Frontal cortex (tissue), 4 donors: ENCODE data around the gene NCAPG. TPM values are rescaled to one million over a fixed set of nuclear protein-coding genes. Genes with fewer than 3 reads are reported as not detected.

Experiments
- DNase-seq, 2 donors: peaks; one replicate each; pipeline ENCODE4 v3.0.0; 2012; ENCODE audit warnings: low spot score in 2 of 2
- FAIRE-seq: peaks from 2 replicates; lab custom pipeline; 2012; peaks lifted over from hg19 to GRCh38; lab: Jason Lieb, UNC
- total RNA-seq: library from RNA; depleted of rRNA; stranded (reverse); fragments of >200 nt; gene quantifications from one replicate; pipeline ENCODE4 v1.2.3, GENCODE V29; 2014
- donor health status: control.
- donor health status: control.
- donor health status: control.

The NCAPG gene, protein sequence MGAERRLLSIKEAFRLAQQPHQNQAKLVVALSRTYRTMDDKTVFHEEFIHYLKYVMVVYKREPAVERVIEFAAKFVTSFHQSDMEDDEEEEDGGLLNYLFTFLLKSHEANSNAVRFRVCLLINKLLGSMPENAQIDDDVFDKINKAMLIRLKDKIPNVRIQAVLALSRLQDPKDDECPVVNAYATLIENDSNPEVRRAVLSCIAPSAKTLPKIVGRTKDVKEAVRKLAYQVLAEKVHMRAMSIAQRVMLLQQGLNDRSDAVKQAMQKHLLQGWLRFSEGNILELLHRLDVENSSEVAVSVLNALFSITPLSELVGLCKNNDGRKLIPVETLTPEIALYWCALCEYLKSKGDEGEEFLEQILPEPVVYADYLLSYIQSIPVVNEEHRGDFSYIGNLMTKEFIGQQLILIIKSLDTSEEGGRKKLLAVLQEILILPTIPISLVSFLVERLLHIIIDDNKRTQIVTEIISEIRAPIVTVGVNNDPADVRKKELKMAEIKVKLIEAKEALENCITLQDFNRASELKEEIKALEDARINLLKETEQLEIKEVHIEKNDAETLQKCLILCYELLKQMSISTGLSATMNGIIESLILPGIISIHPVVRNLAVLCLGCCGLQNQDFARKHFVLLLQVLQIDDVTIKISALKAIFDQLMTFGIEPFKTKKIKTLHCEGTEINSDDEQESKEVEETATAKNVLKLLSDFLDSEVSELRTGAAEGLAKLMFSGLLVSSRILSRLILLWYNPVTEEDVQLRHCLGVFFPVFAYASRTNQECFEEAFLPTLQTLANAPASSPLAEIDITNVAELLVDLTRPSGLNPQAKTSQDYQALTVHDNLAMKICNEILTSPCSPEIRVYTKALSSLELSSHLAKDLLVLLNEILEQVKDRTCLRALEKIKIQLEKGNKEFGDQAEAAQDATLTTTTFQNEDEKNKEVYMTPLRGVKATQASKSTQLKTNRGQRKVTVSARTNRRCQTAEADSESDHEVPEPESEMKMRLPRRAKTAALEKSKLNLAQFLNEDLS
- total RNA-seq = 5.7 TPM

DNA sequence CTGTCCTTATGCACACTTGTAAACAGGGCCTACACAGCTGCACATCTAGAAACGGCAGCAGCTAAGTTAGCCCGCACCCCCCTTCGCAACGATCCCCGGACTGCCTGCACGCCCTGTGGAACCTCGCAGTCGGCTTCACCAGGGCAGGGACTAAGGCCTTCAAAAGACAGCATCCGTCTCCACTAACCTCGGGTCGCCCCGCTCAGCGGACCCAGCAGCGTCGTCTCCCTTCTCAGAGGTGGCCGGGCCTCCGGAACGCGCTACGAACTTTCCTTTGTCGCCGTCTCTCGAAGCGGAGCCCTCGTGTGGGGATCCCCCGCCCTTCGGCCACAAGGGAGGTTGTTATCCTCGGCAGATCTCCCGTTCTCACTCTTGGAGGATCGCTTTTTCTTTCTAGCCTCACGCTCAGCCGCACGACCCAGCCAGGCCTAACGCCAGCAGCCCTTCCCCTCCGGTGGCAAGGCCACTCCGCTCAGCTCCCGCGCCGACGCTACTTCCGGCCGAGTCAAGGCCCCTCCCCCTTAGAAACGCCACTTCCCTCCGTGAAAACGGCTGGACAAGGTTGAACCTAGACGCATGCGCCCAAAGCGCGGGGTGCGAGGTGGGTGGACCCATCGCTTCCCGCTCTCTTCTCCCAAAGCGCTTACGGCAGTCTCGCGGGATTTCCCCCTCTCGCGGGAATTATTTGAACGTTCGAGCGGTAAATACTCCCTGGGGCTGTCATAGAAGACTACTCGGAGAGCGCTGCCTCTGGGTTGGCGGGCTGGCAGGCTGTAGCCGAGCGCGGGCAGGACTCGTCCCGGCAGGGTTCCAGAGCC, at the start of gene NCAPG, which contains the start of gene DCAF16:
Gene NCAPG, plus strand, starts transcription at position 720 of the 818 bp plus-strand sequence. CDS start 99 bp downstream, outside the sequence.
Gene DCAF16, minus strand, starts transcription at position 498 of the 818 bp plus-strand sequence. CDS start 6,616 bp downstream, outside the sequence.
- FAIRE-seq = peak; percentile 98
- peak; percentile 90 to 96 for DNase-seq

DNA sequence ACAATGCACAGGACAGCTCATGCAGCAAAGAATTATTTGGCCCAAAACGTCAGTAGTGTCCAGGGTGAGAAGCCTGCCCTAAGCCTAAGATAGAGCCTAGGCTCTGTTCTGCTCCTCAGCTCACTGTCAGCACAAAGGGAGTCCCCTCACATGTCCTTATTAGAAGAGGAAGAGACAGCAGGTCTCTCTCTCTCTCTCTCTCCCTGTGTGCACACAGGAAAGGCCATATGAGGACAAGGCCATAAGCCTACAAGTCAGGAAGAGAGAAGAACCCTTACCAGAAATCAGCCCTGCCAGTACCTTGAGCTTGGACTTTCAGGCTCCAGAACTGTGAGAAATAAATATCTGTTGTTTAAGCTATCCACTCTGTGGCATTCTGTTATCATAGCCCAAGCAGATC, 49.7 kb upstream of the NCAPG start:
- FAIRE-seq = no peak
- DNase-seq = no peak

DNA sequence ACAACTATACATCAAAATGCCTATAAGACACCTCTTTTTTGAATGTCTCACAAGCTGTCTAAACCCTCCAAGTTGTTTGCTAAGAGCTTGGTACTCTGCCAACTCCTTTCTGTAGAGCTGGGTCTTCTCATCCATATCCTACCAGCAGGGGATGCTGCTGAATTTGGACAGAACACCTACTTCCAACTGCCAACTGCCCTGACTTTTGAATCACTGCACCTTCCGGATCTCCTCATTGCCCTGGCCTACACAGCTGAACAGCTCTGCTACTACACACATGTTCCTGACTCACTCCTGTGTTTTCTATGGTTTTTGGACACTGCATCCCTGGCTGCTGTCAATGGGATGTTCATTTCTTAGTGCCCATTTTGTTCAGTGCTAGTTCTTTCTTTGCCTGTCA, 48.1 kb upstream of the NCAPG start:
- no peak for DNase-seq
- FAIRE-seq = no peak

DNA sequence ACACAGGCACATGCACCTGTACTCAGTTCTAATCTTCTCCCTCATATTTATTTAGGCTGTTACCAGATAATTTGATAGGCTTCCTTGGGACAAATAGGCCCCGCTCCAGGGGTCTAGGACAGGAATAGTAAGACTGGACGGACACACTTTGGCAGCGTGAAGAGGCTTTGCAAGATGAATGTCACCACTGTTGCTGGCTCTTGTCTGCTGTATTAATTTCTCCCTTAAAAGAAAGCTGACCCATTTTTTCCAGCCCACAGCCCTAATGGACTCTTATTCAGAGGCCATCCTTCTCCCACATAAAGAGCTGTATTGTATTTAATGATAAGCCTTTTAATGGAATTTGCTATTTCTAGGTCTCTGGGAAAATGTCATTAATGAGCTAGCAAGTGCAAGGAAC, 47.4 kb upstream of the NCAPG start:
- FAIRE-seq (no peak), DNase-seq (no peak)

DNA sequence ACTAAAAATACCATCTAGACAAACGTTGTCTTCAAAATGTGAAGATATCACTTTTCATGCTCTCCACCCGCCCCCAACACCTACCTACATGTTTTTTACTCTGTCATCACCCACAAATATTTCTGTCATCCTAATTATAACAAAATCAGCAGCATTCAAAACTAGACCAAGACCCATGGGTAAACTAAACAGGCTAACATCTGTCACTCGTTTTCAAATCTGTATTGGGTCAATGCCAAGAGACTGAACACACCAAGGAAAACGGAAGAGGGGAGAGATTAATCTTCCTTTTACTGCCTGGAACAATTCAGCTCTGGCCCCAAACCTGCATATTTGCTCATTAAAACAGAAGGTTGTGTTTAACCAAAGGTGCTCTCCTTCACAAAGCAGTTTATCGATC, 46.8 kb upstream of the NCAPG start:
- no peak for FAIRE-seq

DNA sequence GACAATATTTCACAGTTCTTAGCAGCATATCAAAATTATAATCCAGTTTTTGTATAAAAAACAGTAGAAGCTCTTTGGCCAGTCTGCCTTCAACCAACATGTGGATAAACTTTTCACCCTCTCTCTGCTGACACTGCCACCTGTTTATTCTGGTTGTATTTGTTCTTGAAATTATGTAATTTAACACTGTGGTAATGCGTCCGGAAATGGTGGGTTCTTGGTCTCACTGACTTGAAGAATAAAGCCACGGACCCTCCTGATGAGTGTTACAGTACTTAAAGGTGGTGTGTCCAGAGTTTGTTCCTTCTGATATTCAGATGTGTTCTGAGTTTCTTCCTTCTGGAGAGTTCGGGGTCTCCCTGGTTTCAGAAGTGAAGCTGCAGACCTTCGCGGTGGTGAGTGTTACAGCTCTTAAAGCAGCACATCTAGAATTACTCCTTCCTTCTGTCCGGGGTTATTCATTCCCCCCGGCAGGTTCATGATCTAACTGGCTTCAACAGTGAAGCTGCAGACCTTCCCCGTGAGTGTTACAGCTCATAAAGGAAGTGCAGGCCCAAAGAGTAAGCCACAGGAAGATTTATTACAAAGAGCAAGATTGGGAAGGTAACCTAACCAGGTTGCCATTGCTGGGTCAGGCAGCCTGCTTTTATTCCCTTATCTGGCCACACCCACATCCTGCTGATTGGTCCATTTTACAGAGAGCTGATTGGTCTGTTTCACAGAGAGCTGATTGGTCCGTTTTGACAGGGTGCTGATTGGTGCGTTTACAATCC, 45.1 kb upstream of the NCAPG start:
- DNase-seq = no peak
- no peak for FAIRE-seq

More for the DNA sequence above, 46.8 kb upstream of the NCAPG start:
- no peak for DNase-seq

DNA sequence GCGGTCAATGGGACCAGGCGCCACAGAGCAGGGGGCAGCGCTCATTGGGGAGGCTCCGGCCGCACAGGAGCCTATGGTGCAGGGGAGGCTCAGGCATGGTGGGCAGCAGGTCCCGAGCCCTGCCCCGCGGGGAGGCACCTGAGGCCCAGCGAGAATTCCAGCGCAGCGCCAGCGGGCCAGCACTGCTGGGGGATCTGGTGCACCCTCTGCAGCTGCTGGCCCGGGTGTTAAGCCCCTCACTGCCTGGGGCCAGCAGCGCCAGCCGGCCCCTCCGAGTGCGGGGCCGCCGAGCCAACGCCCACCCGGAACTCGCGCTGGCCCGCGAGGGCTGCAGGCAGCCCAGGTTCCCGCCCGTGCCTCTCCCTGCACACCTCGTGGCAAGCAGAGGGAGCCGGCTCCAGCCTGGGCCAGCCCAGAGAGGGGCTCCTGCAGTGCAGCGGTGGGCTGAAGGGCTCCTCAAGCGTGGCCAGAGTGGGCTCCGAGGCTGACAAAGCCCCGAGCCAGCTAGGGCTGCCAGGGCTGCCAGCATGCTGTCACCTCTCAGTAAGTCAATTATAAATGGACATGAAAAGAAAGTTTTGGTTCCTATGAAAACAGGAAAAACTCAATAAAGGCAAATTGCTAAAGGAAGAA, 43.8 kb upstream of the NCAPG start:
- DNase-seq (no peak), FAIRE-seq (no peak)

DNA sequence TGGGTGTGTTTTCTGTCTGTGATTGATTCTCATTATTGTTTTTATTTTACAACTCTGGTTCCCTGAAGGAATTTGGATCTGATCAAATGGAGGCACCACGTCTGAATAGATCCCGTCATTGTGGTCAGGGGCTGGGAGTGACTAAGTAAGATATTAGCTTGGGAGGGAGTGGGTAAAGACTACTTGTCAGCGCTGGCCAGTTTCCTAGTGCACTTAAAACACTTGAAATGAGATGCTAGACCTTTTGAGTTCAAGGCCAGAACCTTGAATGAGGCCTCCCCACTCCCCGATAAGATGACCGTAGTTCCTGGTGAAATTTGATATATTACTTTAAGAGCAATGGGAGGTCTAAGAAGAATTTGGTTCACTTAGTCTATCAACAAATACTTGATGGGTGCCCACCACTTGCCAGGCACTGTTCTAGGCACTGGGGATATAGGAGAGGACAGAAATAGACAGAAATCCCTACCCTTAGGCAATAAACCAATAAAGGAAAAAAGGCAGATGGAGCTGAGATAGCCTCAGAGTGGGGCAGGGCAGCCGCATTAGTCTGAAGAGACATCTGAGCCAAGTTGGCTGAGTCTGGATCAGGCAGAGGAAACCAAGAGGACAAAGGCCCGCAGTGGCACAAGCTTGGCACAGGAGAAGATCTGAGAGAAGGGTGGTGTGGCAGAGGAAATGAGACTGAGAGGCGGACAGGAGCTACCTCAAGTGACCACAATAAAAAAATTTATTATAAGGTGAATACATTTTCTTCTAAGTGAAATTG, 41.2 kb upstream of the NCAPG start:
- FAIRE-seq = no peak
- DNase-seq = no peak

DNA sequence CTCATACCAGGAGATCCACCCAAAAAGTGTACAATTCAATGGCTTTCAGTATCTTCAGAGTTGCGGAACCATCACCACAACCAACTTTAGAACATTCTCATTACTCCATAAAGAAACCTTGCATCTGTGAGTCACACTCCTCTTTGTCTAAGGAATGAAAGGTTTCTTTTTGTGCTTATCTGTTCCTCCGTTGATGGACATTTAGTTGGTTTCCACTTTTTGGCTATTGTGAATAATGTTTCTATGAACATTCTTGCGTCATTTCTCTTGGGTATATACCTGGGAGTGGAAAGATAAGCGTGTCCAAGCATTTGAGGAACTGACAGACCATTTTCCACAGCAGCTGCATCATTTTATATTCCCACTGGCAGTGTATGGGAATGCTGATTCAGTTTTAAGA, 39.9 kb upstream of the NCAPG start:
- FAIRE-seq = no peak
- no peak for DNase-seq

DNA sequence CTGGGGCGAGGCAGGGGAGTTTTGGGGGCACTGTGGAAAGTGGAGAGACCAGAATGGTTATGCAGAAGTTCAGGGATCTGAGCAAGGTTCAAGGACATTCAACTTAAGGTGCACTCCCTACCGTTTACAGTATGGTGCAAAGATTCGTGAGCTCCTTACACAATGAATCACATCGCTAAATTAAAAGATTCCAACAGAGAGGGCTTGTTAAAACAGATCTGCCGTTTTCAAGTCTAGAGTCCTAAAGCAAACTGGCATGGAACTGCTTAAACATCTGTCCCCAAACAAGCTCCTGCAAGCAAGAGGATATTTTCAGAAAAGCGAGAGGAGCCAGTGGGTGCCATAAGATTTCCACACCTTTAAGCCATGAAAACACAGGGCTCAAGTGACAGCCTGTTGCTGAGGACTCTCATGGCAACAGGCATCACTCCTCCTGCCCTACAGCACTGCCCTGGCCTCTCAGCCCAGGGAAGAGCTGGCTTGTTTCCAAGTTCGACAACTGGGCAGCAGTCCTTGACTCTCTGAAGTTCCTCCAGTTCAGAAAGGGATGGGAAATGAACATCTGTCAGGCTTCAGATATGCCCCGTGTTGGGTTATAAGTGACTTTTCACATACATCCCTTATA, 39.4 kb upstream of the NCAPG start:
- DNase-seq = no peak
- FAIRE-seq = no peak

DNA sequence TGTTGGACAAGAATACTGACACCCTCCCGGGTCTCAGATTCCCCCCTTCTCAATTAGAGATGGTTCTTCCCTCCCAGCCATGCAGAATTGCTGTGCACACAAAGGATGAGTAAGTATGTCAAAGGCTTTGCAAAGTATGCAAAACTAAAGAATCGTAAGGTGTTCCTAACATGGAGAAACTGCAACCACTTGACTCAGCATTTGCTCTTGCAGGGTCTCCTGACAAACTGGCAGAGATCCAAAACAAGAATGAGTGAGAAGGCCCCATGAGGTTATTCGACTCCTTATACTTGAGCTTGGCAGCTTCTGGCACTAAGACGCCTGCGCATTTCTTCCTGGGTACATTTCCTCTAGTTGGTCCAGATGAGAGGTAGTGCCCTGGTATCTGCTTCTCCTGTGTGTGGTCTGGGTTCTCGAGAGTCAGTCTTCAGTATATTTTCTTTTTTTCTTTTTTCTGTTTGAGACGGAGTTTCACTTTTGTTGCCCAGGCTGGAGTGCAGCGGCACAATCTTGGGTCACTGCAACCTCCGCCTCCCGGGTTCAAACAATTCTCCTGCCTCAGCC, 37.6 kb upstream of the NCAPG start:
- no peak for FAIRE-seq
- no peak for DNase-seq

DNA sequence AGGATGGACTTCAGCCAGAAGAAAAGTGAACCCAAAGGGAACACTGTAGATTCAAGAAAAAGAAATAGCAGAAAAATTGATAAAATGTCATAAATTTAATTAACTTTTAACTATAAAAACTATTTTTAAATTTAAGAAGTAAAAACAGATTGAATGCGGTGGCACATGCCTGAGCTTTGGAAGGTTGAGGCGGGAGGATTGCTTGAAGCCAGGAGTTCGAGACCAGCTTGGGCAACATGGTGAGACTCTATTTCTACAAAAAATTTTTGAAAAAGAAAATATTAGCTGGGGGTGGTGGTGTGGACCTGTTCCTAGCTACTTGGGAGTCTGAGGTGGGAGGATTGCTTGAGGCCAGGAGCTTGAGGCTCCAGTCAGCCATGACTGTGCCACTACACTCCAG, 32.3 kb upstream of the NCAPG start:
- DNase-seq (no peak), FAIRE-seq (no peak)

DNA sequence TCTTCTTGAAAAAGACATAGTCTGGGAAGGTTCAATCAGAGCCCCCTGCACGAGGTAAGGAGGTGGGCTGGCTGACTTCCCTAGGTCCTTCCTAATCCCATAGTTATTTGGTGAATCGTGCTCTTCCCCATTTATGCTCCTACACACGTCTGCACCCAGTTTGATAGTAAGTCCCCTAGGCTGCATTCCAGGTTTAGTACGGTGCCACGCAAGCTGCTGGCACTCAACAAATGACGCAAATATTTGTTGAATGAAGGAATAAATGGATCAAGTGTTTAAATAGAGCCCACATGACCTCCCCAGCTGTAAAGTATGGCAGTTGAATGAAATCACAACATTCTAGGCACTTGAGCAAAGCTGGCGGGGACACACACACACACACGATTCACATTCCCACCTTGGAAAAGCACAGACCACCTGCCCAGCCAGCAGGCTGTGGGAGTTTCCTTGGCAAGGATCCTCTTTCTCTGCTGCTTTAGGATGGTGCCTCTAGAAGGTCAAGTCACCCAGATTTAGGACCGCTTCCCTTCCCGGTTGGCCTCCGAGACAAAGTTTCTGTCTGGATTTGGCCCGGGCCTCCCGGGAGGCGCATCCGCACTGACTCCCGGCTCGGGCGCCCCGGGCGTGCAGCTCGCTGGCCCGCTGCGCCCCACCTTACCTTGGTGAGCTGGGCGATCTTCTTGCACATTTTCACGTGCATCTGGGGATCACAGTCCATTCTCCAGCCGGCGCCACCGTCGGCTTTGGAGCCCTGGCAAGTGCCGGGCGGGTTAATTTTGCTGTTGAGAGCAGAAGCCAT, 30.1 kb upstream of the NCAPG start:
- DNase-seq (no peak), FAIRE-seq (no peak)

DNA sequence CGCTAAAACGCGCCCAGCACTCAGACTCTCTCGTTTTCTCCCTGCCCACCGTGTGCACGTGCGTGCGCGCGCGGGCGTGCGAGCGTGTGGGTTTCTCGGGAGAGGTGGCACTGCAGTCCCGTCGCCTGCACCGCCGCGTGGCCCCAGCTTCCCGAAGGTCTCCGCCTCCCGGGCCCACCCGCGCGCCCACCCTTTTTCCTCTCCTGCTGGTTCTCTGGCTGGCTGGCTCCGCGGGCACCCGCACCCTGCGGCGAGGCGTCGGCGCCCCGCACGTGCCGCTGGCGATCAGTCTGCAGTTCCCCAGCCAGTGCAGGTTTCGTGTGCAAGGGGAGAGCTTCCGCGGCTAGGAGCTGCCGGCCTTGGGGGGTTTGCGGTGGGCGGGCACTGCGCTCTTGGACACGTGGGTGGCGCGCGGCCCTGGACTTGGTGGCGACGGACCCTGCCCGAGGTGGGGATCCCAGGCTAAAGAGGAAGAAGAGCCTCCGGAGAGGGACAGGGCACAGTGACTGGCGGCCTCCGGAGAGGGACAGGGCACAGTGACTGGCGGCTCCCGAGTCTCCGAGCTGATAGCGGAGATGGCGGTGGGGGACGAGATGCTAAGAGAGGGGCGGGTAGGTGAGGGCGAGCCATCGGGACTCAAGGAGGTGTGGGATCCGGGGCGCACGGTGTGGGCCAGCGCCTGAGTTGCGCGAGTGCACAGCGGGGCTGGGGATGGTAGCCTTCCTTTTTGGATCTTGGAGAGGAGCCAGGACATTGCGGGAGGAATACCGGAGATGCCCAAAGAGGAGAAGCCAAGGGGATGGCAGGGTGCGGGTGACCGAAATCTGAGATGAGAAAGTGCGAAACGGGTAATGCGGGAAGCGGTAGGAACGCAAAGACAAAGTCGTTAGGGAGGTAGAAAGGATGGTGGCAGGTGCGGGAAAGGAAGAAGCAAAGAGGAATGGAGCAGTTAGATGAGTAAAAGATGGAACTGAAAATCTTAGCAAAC, 29.2 kb upstream of the NCAPG start, which contains the start of gene FAM184B:
Gene FAM184B, minus strand, starts transcription at position 322 of the 988 bp plus-strand sequence. CDS start 322 bp downstream, outside the sequence.
- FAIRE-seq (no peak), DNase-seq (peak in 1 of 2 donors; percentile 21)

DNA sequence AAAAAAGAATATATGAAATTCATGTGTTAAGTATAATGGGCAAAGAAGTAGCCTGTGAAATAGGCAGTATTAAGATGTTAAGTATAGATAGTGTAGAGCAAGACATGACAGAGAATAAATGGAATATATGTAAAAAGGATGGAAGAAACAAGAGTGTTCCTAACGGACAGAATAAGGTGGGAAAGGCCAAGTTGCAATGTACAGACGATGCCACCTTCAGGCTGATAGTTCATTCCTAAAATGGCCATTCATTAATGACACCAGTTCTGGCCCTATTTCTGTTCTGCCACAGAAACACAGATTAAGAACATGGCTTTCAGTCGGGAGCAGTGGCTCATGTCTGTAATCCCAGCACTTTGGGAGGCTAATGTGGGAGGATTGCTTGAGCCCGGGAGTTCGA, 24.9 kb upstream of the NCAPG start:
- DNase-seq = no peak
- no peak for FAIRE-seq
